Stimulated activated CD8-positive, alpha-beta memory T cell treated with anti-CD3 and anti-CD28 coated beads, Interleukin-4, amount 100 ng/mL, for 4 hours (primary cell): ENCODE measurements around the gene ASB8.

Experiments used
- DNase-seq, 2 donors: peaks; one replicate each; pipeline ENCODE4 v3.0.0-alpha.2; 2020; ENCODE audit warnings: low read depth in 2 of 2, low spot score in 1 of 2

Gene ASB8

DNA sequence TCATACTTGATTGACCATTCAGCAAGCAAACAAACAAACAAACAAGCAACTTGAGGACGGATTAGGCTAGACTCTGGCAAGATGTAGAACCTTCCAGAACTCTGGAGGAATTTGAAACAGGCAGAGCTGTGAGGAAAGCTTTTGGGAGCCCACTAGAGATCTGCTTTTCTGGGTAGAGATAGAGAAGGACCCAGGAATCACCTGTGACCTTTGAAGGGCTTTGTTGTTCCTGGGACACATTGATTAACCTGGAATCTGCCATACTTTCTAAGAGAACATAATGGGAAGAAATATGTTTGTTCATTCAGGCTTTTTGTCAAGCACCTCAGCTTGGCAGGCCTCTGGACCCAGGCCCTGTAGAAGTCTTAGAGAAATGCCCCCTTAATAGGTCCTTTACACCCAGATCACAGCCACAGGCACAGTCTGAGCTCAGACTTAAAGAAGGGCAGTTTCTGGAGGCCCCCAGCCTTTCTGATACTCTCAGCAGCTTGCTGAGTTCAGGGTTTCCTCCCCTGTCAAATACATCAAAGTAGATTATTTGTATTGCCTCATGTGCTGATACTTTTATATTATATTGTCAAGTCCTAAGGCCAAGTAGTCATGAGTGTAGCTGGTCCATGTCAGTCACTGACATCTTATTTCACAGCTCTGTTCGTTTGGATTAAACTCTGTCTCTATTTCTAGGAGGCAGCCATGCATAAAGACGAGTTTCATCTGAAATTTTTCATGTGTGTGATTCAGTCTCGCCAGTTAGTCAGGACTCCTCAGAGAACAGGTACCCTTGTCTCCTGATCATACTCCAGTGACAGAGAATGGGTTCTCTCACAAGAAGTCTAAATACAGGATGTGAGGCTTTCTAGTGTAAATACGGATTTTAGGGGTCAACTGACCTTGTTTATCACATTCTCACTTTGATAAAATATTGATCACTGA lies 50.4 kb downstream of the ASB8 start:
- DNase-seq, result no peak

DNA sequence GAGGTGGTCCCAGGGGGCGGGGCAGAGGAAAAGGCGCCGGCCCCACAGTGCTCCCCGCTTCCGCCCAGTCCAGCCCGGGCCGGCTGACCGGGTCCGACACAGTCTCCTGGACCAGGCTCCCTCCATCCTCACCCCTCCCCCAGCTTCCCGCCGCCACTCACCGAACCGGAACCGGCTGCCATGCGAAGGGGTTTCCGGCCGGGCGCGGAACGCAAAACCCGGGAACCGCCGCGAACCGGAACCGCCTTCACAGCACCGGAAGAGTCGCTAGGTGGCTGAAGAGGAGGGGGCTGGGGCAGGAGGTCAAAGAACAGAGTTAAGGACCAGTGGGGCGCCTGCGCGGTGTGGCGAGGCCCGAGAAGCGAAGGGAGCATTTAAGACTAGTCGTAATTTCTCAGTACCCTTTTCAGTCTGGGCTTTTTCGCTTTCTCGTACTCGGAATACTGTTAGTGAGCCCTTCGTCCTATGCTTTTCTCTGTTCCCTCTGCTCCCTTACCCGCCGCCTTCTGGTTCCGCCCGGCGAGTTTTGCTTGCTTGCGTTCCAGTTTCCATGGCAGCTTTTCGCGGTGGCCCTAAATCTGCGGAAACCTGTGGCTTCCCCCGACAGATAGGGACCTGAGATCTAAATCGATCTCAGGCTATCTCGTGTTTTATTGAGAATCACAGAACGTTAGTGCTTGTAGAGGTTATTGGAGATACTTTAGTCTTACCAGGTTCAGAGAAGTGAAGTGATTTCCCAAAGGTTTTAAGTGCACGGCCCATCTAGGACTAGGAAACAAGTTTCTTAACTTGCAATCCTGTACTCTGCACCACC lies 51.2 kb downstream of the ASB8 start, which contains the start of gene SENP1:
SENP1 (minus strand) TSS at position 213 of the 814 bp plus-strand sequence. CDS start 4,607 bp downstream, outside the sequence.
- peak; percentile 76 to 78 for DNase-seq

DNA sequence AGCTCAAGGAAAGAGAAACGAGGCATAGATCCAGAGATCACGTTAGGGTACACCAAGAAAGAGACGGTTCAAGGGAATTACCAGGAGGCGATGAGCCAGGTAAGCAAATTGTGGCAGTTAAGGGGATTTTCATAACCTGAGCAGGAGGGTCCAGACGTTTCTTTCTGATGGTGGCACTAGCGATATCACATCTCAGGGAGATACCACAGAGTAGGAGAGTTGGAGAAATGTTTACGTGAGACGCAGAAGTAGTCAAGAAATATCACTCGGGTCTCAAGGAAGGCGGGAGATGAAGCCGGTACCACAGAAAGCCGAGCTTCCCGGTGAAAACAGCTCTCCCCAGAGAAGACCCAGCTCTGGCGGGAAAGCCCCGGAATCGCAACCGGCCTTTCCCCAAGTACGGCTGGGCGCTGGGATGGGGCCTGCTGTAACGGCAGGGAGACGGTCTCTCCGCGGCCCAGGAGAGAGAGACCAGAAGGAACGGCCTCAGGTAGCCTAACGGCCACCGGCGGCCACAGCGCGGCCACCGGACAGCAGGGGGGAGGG lies 51.9 kb downstream of the ASB8 start:
- peak in 1 of 2 donors; percentile 17 for DNase-seq

DNA sequence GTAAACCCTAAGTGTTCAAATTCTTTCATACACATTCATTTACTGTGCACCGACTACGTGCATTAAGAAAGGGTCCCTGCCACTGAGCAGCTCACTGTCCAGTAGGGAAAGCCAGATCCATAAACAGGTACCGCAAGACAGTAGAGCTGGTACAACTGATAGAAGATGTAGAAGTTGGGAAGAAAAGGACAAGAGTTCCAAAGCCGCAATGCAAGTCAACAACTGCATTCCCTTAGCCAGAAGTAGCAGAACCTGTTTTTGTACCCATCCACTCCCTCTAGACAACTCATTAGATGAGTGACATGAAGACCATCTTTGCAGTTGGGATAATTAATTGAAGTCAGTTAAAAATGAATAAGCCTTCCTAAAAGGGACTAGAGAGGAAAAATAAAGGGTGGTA lies 52.8 kb downstream of the ASB8 start:
- no peak for DNase-seq
